ENCODE results near the gene NFKBIB. TPM values are rescaled to one million over a fixed set of nuclear protein-coding genes. Genes with fewer than 3 reads are reported as not detected.

Gene NFKBIB
- polyA plus RNA-seq (2012; rRNA removed): 29.6 and 31.8 TPM in 2 replicates
- polyA plus RNA-seq (2012; cell fraction: cytosol; rRNA removed): 17.5 and 22.5 TPM in 2 replicates
- polyA plus RNA-seq (2012; cell fraction: nucleus; rRNA removed): 18.6 and 29.5 TPM in 2 replicates

GRCh38 chr19:38899447-38900201 lies at the start of gene NFKBIB, which contains the start of gene SIRT2:
Gene NFKBIB (plus strand): TSS chr19:38899969. CDS start chr19:38900033, 64 bp downstream.
Gene SIRT2 (minus strand): TSS chr19:38899618. CDS start chr19:38899521, 97 bp downstream.
- Histone ChIP-seq H2AFZ (ENCODE audit: low read depth) (peak within 1 kb of the TSS; percentile 95), H3F3A (replicated peaks; ENCODE audit: insufficient read depth) (peaks cover 4% of the 10 kb centered on the region), H3K4me3 (ENCODE audit: low read depth in 2 of 2, low read length in 1 of 2) (peak within 1 kb of the TSS; percentile 66 to 92), H3K4me1 (ENCODE audit: control insufficient read depth in 1 of 2, insufficient read depth in 2 of 2, low read depth in 1 of 2, low read length in 1 of 2) (peaks cover 0 to 9% of the 10 kb centered on the region in 2 experiments; a peak in 2 of 4 replicates), H3K27ac (ENCODE audit: low read depth in 2 of 2, low read length in 1 of 2) (peak within 1 kb of the TSS; percentile 51 to 77), H4K20me1 (ENCODE audit: insufficient read depth) (no peaks in the 10 kb centered on the region), H3K9me3 (no peaks in the 10 kb centered on the region), H3K9ac (peak within 1 kb of the TSS; percentile 81), H3K27me3 (ENCODE audit: insufficient read depth) (no peaks in the 10 kb centered on the region), H3K36me3 (replicated peaks in 1 of 2; ENCODE audit: control insufficient read depth in 1 of 2, insufficient read depth in 2 of 2, low read length in 1 of 2) (no peaks in the 10 kb centered on the region), H3K4me2 (peak within 1 kb of the TSS; percentile 95), H3K9me2 (no peaks in the 10 kb centered on the region), H3K79me2 (ENCODE audit: insufficient read depth) (peaks cover 43% of the 10 kb centered on the region)
- ChIA-PET CTCF (interaction anchor here (0.8 to 2.8 kb wide), 8 partner anchors 12 to 33 kb away, joined by 3 to 19 read pairs (median 4); partner anchors contain the start of genes MRPS12, RINL and SARS2), POLR2A (interaction anchor here (1.6 kb wide), 1 partner anchor 37 kb away, joined by 3 read pairs; no protein-coding TSS in a partner anchor)
- peak; percentile 98 for DNase-seq
- 1% methylated on average over 35 of the region's 64 CpGs for WGBS (ENCODE audit: low lambda C conversion rate)
- peak; percentile 78; the same call in 1 of the 2 replicates for TF ChIP-seq SIN3A (IDR thresholded peaks at IDR 0.05; ENCODE audit: borderline replicate concordance, low read depth, low read length)
- TF ChIP-seq USF1 (IDR thresholded peaks at IDR 0.05; ENCODE audit: borderline replicate concordance, low read depth): peak; percentile 79
- peak; percentile 96 for TF ChIP-seq CHD2 (IDR thresholded peaks at IDR 0.05; ENCODE audit: low read length, partially characterized antibody)
- no peak for TF ChIP-seq EP300 (IDR thresholded peaks at IDR 0.05; ENCODE audit: borderline replicate concordance in 1 of 2, low read depth in 1 of 2, low read length in 1 of 2)
- TF ChIP-seq FOXM1 (IDR thresholded peaks at IDR 0.05; ENCODE audit: low read depth): no peak
- no peak for TF ChIP-seq POLR2AphosphoS5 (IDR thresholded peaks at IDR 0.05; ENCODE audit: low read depth, low read length)
- TF ChIP-seq IRF3 (IDR thresholded peaks at IDR 0.05; ENCODE audit: low read depth, low read length): peak; percentile 82
- no peak for TF ChIP-seq RXRA (IDR thresholded peaks at IDR 0.05; ENCODE audit: borderline replicate concordance, low read depth)
- no peak for TF ChIP-seq REST (IDR thresholded peaks at IDR 0.05; ENCODE audit: low read depth, low read length)
- TF ChIP-seq FOSL2 (IDR thresholded peaks at IDR 0.05; ENCODE audit: borderline replicate concordance, low read depth): no peak
- TF ChIP-seq SMC3 (IDR thresholded peaks at IDR 0.05; ENCODE audit: low read depth, low read length): no peak
- TF ChIP-seq ELF1 (IDR thresholded peaks at IDR 0.05): peak; percentile 93
- peak; percentile 17; the same call in 1 of the 2 replicates for TF ChIP-seq FOXJ3 (CRISPR knock-in tag; IDR thresholded peaks at IDR 0.05)
- peak; percentile 54; the same call in 1 of the 2 replicates for TF ChIP-seq RFX5 (IDR thresholded peaks at IDR 0.05; ENCODE audit: low read length)
- TF ChIP-seq NRF1 (IDR thresholded peaks at IDR 0.05; ENCODE audit: low read depth, low read length): peak; percentile 38; the same call in 1 of the 2 replicates
- TF ChIP-seq TEAD4 (IDR thresholded peaks at IDR 0.05; ENCODE audit: borderline replicate concordance, insufficient read depth): no peak
- 0 out of 2 replicates have a peak, but pooled peaks have one; percentile 10 for TF ChIP-seq TCF12 (IDR thresholded peaks at IDR 0.05)
- peak; percentile 64; the same call in 1 of the 2 replicates for TF ChIP-seq ZBTB33 (IDR thresholded peaks at IDR 0.05; ENCODE audit: borderline replicate concordance, low read depth)
- 0 out of 2 replicates have a peak, but pooled peaks have one; percentile 17 for TF ChIP-seq RCOR1 (IDR thresholded peaks at IDR 0.05; ENCODE audit: low read length)
- TF ChIP-seq MAX (IDR thresholded peaks at IDR 0.05; ENCODE audit: low read depth): peak; percentile 74; the same call in 1 of the 2 replicates
- no peak for TF ChIP-seq GATA2 (CRISPR knock-in tag; IDR thresholded peaks at IDR 0.05)
- TF ChIP-seq MXI1 (IDR thresholded peaks at IDR 0.05; ENCODE audit: low read depth, low read length): peak; percentile 63
- no peak for TF ChIP-seq USF2 (IDR thresholded peaks at IDR 0.05; ENCODE audit: borderline replicate concordance, low read depth, low read length)
